ENCODE results near the gene LHX3.

DNA sequence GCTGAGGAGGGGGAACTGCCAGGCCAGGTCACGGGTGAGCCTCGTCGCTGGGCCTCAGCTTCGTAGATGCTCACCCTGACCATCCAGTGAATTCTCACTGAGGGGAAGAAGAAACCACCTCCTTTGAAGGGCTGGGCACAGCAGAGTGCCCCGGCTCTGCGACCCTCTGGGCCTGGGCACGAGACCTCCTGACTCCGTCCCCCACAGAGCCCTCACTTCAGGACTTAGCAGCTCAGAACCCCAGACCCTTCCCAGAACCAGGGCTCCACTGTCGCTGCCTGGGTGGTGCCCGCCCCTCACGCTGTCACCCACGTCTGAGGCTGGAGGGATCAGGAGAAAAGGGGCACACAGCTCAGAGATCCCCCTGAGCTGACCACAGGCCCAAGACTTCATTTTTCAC lies 52.0 kb downstream of the LHX3 start:
- TF ChIP-seq, protein P1, sequence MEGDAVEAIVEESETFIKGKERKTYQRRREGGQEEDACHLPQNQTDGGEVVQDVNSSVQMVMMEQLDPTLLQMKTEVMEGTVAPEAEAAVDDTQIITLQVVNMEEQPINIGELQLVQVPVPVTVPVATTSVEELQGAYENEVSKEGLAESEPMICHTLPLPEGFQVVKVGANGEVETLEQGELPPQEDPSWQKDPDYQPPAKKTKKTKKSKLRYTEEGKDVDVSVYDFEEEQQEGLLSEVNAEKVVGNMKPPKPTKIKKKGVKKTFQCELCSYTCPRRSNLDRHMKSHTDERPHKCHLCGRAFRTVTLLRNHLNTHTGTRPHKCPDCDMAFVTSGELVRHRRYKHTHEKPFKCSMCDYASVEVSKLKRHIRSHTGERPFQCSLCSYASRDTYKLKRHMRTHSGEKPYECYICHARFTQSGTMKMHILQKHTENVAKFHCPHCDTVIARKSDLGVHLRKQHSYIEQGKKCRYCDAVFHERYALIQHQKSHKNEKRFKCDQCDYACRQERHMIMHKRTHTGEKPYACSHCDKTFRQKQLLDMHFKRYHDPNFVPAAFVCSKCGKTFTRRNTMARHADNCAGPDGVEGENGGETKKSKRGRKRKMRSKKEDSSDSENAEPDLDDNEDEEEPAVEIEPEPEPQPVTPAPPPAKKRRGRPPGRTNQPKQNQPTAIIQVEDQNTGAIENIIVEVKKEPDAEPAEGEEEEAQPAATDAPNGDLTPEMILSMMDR (IDR thresholded peaks at IDR 0.05), result no peak
- no peak for TF ChIP-seq POLR2A (IDR thresholded peaks at IDR 0.05)
